NCI-H2081 treated with DMSO at 0.1 percent for 48 hours (cell line): Measurements from ENCODE around the gene KCNQ1OT1.

Experiments
- DNase-seq: peaks from one replicate; lab custom pipeline; 2025; lab: John Stamatoyannopoulos, UW

The KCNQ1OT1 gene

GRCh38 chr11:2737226-2737590 is 37.4 kb upstream of the KCNQ1OT1 start:
- no peak for DNase-seq

- no peak for DNase-seq
Observed at GRCh38 chr11:2736577-2737225, 36.9 kb upstream of the KCNQ1OT1 start.

- no peak for DNase-seq
Observed at GRCh38 chr11:2735053-2735589, 35.3 kb upstream of the KCNQ1OT1 start.

GRCh38 chr11:2734181-2735052 is 34.6 kb upstream of the KCNQ1OT1 start:
- no peak for DNase-seq

- no peak for DNase-seq
Observed at GRCh38 chr11:2732940-2733628, 33.3 kb upstream of the KCNQ1OT1 start.

- DNase-seq, result no peak
Observed at GRCh38 chr11:2732261-2732939, 32.6 kb upstream of the KCNQ1OT1 start.

- DNase-seq, result no peak
Observed at GRCh38 chr11:2731130-2732125, 31.6 kb upstream of the KCNQ1OT1 start.

GRCh38 chr11:2730272-2731129 is 30.7 kb upstream of the KCNQ1OT1 start:
- no peak for DNase-seq

- no peak for DNase-seq
Observed at GRCh38 chr11:2729841-2730240, 30.0 kb upstream of the KCNQ1OT1 start.

- no peak for DNase-seq
Observed at GRCh38 chr11:2728663-2729332, 29.0 kb upstream of the KCNQ1OT1 start.

GRCh38 chr11:2728128-2728662 is 28.4 kb upstream of the KCNQ1OT1 start:
- DNase-seq, result no peak

GRCh38 chr11:2726964-2727363 is 27.2 kb upstream of the KCNQ1OT1 start:
- no peak for DNase-seq

- no peak for DNase-seq
Observed at GRCh38 chr11:2725368-2726300, 25.8 kb upstream of the KCNQ1OT1 start.

- no peak for DNase-seq
Observed at GRCh38 chr11:2724653-2725367, 25.0 kb upstream of the KCNQ1OT1 start.

- no peak for DNase-seq
Observed at GRCh38 chr11:2724104-2724503, 24.3 kb upstream of the KCNQ1OT1 start.

- DNase-seq, result no peak
Observed at GRCh38 chr11:2722955-2723354, 23.2 kb upstream of the KCNQ1OT1 start.
